Colon (tissue), 2 donors: Measurements from ENCODE around the gene AFF2.
A peak's percentile ranks its signal among the peaks of the same experiment; 100 is the strongest.

Experiments
- FAIRE-seq: peaks from 2 replicates; lab custom pipeline; 2012; peaks lifted over from hg19 to GRCh38; lab: Jason Lieb, UNC
- donor health status: control.
- donor health status: control.

AFF2 gene

DNA sequence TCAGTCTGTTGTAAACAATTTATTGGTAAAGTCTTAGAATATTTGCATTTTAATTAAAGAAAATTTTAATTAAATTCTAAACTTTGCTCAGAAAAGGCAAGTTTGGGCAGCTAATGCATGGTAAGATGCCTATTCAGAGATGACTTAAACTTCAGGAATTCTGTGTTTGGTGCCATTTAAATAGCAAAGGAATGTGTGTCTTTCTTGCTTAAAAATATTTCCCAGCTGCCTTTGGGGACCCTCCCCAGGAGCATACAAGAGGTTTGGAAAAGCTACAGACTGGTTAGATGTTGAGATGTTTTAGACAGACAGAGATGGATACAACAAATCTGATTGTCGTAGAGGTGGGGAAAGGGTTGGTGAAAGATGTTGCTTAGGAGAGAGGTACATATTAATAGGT lies 36.5 kb downstream of the AFF2 start:
- FAIRE-seq: peak; percentile 33

DNA sequence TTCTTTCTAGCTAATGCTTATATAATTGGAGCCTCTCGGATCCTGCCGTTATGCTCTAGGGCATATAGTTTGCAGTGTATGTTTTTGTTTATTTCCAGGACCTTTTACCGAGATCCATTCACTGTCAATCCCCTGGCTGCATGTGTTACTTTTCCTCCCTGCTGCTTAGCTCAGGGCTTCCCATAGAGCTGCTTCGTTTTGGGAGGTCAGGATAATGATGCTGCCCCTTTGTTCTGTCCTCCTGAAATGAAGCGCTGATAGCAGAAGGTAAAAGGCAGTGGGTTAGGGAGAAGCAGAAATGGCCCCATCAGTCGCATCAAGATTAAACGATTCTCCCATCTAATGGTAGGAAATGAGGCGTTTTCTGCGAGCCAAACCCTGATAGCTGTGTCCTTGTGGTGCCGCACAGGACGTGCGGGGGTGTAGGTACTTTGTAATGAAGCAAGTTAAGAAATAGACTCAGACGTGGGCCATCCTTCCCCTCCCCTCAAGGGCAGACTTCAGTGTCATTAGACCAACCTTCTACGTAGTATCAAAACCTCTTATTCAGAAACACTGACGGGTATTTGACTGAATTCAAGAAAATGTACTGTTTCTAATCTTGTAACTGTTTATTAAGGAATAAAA lies 37.3 kb downstream of the AFF2 start:
- FAIRE-seq: no peak

DNA sequence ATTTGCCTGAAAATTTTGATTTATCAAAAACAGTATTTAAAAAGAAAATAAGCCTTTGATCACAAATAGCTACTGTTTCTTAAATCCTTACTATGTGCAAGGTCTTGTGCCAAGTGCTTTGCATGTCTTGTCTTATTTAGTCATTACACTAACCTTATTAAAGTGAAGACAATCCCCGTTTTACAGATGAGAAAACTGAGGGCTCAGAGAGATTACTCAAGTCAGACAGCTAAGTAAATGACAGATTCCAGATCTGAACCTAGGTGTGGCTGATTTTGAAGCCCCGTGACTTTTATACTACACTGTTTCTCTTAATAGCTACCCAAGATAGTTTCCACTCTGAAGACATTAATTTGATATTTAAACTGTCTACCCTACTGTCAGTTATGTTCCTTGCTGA lies 38.2 kb downstream of the AFF2 start:
- FAIRE-seq: no peak

DNA sequence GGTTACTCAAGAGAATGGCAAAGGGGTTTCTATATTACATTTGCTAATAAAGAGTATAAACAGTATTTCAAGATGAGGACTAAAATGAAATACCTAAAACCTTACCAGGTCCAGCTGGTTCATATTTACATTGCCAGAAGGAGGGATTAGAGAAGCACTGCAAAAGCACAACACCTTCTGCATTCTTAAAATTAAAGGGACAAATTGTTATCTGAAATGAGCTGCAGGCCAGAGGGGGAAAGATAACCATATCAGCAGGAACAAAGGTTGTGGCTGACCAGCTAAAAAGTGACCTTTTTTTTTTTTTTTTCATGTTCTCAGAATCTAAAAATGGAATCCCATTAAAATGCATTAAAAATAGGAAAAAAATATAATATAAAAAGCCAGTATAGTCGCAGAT lies 39.7 kb downstream of the AFF2 start:
- FAIRE-seq: no peak

DNA sequence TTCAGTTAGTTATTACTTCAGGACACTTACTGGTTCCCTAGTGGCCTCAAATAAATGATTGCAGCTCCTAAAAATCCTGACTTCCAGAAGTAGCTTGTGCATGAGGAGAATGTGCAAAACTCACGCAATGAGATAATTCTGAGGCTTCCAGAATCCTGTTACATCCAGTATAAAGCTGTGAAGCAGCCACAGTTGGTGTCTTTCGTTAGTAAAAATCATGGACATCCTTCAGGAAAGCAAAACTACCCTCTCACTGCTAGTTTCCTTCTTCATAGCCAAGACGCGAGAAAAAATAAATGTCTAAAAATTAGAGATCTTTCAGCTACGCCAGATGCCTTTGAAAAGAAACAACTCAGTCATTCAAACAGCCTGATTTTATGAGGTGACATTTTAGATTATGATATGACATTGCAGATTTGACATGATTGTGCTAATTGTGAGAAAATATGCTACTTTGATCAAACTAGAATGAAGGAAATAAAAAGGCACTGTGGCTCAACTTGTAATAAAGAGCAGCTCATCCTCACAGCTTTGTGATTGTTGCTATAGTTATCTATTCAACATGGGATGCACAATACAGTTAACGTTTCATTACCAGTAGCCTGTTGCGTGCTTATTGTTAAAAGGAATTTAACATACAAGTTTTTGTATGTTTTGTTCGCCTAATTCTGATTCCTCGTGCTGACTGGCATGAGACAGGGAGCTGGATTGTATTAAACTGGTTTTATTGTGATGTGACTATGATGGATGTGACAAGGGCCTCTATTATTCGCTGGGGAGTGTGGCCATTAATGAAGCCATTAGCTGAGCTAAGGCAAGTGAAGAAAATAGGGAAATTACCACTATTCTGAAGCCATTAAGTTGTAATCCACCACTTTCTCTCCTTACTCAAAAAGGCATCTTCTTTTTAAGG lies 40.5 kb downstream of the AFF2 start:
- no peak for FAIRE-seq

DNA sequence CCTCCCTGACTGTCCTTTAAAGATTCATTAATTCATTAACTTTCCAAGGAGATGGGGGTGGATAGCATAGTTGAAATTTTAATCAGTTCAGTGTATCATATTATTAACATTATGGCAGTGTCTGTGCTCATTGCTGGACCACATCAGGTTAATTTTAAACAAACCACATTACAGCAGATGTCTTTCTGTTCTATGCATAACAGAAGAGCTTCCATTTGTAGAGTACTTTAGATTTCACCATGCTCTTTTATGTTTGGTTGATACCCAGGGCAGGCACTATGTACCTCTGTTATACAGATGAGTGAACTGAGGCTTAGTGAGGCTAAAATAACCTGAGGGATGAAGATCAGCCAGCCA lies 41.1 kb downstream of the AFF2 start:
- FAIRE-seq: no peak

DNA sequence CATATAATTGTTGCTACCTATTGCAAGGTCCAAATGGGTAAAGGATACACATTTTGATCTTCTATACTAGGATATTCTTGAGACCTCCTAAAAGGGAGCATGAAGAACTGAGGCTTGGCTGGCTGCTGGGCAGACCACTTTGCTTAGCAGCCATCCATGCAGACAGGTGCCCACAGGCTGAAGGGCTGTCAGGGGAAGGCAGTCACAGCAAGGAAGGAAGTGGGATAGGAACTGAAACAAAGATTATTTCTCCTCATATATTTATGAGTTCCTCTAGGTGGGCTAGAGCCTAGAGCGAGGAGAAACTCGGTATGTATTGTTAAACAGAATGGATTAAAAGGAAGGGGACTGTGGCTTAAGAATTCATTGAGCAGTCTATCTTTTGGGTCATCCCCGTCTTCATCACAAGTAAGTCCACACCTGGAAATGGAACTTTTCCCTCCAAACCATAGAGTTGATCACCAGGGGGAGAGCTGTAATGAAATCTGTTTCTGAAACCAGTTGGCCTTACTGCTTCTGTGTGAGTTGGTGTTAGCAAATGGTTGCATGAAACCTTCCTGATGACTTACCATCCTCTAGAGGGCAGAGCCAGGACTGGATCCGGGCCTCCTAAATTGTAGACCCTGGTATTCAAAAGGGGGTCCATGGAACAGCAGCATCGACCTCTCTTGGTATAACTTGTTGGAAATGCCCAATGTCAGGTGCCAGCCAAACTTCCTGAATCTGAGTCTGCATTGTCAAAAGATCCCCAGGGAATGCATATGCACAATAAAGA lies 42.3 kb downstream of the AFF2 start:
- no peak for FAIRE-seq

DNA sequence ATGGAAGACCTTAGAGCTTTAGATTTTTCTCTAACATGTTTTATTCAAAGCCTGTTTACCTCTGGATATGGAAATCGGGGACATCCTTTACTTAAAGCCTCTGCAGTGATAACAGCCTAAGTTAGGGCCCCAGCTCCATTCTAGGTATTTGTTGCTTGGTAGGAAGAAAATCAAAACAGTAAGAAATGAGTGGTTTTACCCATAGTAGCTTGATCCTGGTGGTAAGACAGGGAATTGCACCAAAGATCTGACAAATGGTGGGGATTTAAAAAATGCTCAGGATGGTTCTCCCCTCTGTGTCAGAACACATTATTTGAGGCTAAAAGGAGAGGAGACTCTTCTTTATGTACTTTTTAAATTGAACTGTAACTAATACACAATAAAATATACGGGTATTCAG lies 52.4 kb downstream of the AFF2 start:
- FAIRE-seq: no peak

DNA sequence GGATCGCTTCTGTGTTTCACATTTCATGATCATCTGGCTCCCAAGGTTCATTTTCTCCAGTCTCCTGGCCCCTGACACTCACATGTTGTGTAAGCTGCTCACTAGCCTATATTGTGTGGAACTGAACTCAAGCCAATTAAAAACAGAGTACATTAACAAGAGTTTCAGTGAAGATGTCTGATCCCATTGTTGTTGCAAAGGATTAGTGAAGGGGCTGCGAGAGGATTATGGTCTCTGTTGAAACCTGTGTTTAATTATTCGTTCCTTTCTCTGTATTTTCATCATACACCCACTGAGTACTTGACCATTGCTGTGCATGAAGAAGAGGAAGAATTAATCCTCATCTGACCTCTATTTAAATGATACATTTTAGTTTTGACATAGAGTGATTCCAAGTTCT lies 54.7 kb downstream of the AFF2 start:
- no peak for FAIRE-seq

DNA sequence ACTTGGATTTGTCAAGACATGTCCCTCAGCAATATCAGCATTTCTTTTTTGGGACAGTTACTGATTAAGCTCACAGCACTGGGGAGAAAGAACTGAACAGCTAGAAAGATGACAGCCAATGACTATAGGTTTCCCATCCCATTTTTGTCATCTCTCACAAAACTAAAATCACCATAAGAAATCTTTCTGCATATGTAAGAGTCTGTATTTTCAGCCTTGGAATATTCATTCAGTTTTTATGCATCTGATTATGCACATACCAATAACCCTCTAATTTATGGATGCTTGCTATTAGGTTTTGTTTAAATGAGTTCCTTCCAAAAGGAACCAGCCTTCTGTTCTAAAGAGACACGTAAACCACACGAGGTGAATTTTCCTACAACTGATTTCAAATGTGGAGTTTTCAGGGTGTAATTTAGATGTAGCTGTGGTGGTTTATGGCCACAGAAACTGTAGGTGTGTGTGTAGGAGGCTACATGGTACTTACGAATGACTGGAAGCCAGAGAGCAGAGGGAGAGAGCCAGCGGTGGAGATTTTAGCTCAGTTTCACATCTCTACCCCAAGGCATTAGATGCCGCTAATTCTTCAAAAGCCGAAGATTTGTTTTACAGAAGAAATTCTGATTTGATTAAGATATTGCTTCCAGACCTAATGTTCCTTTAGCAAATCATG lies 55.3 kb downstream of the AFF2 start:
- no peak for FAIRE-seq

DNA sequence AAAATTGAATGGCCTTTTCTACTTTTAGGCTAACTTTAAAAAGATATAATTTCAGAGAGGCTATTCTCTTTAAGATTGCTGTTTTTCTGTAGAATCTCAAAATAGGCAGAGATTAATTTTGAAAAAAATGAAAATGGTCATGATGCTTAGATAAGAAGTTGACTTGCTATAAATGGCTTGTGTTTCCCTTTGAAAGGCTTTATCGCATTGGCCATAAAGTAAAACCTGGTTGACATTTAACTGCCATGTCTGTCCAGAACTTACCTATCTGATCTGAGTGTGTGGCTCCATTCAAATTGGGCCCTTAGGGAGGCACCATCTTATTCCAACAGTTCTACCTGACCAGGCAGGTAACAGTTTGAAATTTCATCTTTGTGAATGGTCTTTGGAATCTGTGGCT lies 56.1 kb downstream of the AFF2 start:
- no peak for FAIRE-seq

DNA sequence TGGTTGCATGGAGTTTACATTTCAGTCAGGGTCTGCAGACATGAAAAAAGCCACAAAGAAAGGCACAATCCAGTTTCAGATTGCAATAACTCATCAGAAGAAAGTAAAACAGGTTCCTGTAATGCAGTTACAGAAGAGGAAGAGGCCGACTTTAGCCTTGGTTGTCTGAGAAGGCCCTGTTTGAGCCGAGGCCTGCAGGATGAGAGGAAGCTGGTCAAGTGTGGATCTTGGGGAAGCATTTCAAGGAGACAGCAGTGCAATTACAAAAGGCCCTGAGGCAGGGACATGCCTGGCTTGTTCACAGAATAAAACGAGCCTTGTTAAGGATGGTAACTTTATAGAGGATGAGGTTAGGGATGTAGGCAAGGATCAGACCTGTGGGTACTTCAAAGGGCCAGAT lies 62.4 kb downstream of the AFF2 start:
- no peak for FAIRE-seq

DNA sequence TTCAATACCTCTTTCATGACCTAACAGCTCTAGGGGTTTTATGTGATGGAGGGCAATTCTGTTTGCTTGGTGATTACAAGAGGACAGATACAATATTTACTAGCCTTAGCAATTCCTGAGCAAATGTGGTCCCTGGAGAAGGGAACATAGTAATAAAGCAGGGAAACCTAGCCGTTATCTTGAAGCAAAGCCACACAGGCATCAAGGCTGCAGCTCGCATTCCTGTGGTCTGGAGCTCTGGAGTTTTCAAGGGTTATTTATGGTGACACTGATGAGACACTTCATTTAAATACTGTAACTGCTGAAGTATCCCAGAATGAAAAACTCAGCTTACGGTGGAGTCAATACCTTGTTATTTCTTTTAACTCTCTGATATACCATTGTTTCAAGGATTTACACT lies 66.8 kb downstream of the AFF2 start:
- no peak for FAIRE-seq

DNA sequence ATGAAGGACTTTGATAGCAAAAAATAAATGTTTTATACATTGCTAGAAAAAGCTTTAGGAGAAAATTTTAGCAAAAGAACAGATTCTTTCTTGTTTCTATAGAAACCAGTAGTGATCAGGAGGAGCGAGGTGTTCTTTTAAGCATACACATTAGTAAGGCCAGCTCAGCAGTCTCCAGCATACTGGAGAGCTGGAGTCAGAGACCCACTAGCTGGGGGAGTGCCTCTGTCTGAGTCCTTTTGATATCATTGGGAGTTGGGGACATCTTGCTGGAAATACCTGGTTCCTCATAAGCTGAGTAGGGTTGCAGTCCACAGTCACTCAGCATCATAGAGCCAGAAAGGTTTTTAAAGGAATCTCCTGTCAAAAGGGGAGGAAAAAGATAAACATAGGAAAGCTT lies 67.4 kb downstream of the AFF2 start:
- FAIRE-seq: no peak

DNA sequence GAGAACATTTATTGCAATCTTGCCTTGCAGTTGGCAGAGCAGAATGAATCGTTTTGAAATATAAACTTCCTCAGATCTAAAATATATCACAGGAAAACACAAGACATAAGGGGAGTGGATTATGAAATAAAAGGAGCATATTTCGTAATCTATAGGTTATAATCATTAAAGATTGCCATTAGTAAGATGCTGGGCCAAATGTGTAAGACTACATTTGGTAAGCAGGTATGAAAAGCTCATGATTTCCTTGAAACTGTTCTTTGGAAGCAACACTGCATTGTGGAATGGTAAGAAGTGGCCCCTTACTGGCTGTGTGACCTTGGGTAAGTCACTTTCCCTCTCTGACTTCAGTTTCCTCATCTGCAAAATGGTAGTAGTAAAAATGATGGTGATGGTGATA lies 68.3 kb downstream of the AFF2 start:
- no peak for FAIRE-seq

DNA sequence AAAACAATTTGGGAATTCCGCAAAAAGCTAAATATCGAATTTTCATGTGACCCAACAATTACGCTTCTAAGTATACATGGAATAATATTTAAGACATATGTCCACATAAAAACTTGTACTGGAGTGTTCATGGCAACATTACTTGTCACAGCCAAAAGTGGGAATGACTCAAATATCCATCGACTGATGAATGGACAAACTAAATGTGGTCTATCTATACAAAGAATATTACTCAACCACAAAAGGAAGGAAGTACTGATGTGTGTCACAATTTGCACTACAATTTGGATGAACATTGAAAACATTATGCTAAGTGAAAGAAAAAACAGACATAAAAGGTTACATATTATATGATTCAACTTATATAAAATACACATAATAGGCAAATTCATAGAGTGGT lies 71.9 kb downstream of the AFF2 start:
- FAIRE-seq: no peak

DNA sequence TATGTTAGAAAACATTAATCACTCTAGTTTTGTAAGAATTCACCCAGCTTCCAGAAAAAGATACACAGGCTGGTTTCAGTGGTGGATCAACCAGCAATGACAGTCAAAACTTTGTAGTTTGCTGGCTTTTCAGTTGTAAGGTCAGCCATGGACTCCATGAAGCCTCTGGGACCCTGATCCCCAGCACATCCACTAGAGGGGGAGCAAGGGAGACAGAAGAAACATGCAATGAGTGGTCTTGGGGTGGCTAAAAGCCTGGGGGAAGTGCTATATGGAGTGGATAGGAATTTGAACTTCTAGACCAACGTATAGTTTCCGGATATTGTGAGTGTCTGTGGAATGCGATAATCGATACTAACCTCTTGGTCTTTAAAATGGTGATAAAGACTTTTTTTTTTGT lies 72.7 kb downstream of the AFF2 start:
- no peak for FAIRE-seq

DNA sequence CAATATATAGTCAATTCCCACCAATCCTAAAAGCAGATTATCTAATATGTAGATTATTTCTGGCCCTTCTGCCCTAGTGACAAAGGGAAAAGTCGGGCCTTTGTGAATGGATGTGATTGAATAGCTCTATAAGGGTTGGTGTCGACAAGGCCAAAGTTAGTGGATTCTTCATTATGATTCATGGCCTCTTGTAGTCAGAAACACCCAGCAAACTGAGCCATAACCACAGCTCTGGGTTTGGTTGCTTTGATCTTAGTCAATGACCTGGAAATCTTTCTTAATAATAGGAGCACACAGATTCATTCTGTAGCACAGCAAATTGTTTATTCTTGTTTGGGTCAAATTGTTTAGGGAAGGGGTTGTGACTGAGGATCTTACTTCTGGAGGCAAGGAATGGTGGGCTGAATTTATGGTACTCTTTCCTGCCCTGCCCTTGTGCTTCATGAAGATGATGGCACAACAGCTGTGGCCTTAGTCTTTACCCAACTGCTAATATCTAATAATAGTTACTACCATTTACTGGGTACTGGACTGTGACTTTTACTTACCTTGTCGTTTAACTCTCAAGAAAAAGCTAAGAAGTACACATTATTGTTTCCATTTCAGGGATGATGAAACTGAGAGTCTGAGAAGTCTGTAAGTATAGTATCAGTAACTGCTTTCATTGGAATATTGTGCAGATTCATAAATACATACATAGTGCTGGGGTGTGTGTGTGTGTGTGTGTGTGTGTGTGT lies 74.0 kb downstream of the AFF2 start:
- FAIRE-seq: no peak

DNA sequence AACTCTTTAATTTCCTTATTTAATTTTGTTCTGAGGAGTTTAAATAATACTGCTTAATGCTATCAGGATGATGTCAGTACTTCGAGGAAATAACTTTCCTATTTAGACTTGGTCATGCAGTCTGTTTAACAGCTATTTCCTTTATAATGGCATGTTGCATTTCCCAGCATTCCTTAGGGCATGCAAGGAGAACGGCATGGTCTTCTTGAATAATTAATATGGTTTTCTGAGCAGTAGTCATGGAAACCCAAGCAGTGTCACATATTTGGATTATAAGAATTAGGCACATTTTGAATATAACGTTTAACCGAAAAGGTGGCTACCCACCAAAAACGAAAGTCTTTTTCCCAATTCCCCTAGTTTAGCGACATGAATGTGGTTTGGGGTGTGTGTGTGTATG lies 76.0 kb downstream of the AFF2 start:
- FAIRE-seq: peak; percentile 5

DNA sequence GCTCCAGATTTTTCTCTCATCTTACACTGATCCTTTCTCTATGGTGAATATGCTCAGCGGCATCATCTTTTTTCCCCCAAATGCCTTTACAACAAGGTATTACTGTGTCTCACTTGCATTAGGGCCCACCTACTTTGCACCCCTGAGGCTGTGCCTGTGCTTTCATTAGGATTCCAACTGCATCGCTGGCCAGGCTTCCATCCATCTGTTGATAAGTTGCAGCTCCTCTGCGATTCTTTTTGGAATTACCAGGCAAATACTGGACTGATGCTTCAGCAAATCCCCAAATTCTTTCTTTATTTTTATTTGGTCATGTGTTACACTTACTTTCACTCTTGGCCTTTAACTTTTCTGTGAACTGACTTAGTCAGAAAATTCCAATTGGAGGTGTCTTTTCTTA lies 77.3 kb downstream of the AFF2 start:
- FAIRE-seq: no peak

DNA sequence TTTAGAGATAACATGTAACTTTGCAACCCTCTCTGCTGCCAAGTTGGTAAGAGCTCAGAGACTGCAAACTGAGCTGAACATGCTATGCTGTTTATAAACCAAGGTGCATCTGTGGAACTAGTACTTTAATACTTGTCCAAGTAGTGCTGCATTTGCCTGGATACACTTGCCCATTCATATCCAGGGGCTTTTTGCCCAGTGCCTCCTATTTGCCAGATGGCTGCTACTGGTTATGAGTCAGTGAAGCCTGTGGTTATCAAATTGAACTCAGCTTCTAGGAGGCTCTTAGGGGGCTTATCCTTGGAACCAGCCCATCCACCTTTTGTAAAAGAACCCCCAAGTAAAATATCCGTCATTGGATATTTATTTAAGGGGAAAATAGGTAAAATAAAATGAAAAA lies 79.6 kb downstream of the AFF2 start:
- FAIRE-seq: no peak

DNA sequence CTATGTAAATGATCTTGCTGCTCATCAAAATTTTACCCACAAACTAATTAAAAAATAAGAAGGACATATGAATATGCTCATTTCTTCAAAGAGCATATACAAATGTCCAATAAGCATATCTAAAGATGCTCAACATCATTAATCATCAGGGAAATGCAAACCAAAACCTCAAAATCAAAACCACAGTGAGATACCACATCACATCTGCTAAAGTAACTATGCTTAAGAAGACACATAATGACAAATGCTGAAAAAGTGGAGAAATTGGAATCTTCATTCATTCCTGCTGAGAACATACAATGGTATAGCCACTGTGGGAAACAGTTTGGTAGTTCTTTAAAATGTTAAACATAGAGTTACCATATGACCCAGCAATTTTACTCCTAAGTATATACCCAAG lies 81.9 kb downstream of the AFF2 start:
- FAIRE-seq: no peak
